SK-N-MC (cell line): Measurements from ENCODE around the gene KRT38.

Experiments used
- DNase-seq: peaks from one replicate; pipeline ENCODE4 v3.0.0-alpha.2; 2011; ENCODE audit warnings: low read depth, low spot score
- H3K27ac ChIP-seq: fragments of 200-600 bp; sonication (generic); 2 replicates; pipeline ENCODE4 v1.5.1; 2016; ENCODE audit warnings: mixed run types
- H3K36me3 ChIP-seq: fragments of 200-600 bp; sonication (generic); 2 replicates; pipeline ENCODE4 v1.6.1; 2017; ENCODE audit warnings: antibody characterized with exemption, low read length, mixed read lengths; ENCODE audit not compliant: insufficient read depth
- H3K4me3 ChIP-seq: fragments of 200-600 bp; sonication (generic); 2 replicates; pipeline ENCODE4 v1.5.1; 2016
- H3K9ac ChIP-seq: fragments of 200-600 bp; sonication (generic); 2 replicates; pipeline ENCODE4 v1.8.0; 2017; ENCODE audit warnings: mixed run types, mixed read lengths; ENCODE audit not compliant: insufficient read length
- H3K9me3 ChIP-seq: fragments of 200-600 bp; sonication (generic); 2 replicates; pipeline ENCODE4 v1.6.1; 2017; ENCODE audit warnings: low read depth, mild to moderate bottlenecking, antibody characterized with exemption, low read length, moderate library complexity, mixed read lengths
- EZH2 ChIP-seq: fragments of 200-600 bp; sonication (generic); IDR thresholded peaks from one replicate; pipeline ENCODE4 v1.6.1; 2017; ENCODE audit warnings: antibody characterized with exemption
- FOXP2 ChIP-seq: optimal IDR thresholded peaks from 2 replicates; pipeline ENCODE3; 2011; ENCODE audit warnings: mild to moderate bottlenecking, moderate library complexity; ENCODE audit not compliant: insufficient read depth; ENCODE audit errors: extremely low read length, control extremely low read depth
- POLR2AphosphoS5 ChIP-seq: IDR thresholded peaks from 2 replicates; pipeline ENCODE4 v1.6.1; 2012; ENCODE audit warnings: mild to moderate bottlenecking, low read depth, low read length, borderline replicate concordance

The KRT38 gene

DNA sequence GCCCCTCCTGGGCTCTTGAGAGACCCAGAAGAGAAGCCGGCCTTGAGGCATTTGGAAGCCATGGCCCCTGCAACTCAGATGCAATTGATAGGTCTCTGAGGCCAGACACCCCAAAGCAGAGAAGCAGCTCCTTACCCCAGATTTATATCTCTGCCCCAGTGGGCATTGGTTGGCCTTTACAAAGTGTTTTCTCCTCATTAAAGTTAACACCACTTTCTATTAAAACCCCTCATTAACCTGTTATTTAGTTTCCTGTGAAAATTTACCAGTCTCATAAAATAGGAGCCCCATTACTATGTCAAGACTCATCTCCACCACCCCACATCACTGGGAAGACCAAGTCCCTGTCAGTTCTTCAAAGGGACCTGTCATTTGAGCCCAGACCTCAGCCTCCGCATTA lies 40.3 kb upstream of the KRT38 start, which contains the start of gene KRT35:
KRT35 (minus strand) TSS at position 116 of the 400 bp plus-strand sequence; CDS start at position 62, 54 bp downstream.
- TF ChIP-seq EZH2: no peak
- no peak for TF ChIP-seq FOXP2
- TF ChIP-seq POLR2AphosphoS5: no peak
- no peak for DNase-seq

GRCh38 chr17:41480581-41480980 lies 39.8 kb upstream of the KRT38 start:
- no peaks in the 10 kb centered on the region for H3K36me3 ChIP-seq
- H3K9ac ChIP-seq: no peak overlapping the region
- no peak overlapping the region for H3K27ac ChIP-seq
- H3K4me3 ChIP-seq: no peak overlapping the region
- no peak for DNase-seq
- H3K9me3 ChIP-seq: no peaks in the 10 kb centered on the region
- TF ChIP-seq EZH2 (no peak), POLR2AphosphoS5 (no peak), FOXP2 (no peak)

More for the DNA sequence above, 40.3 kb upstream of the KRT38 start, which contains the start of gene KRT35:
- Histone ChIP-seq H3K36me3 (no peaks in the 10 kb centered on the region), H3K9ac (no peak within 1 kb of the TSS), H3K27ac (no peak within 1 kb of the TSS), H3K9me3 (no peaks in the 10 kb centered on the region), H3K4me3 (no peak within 1 kb of the TSS)

DNA sequence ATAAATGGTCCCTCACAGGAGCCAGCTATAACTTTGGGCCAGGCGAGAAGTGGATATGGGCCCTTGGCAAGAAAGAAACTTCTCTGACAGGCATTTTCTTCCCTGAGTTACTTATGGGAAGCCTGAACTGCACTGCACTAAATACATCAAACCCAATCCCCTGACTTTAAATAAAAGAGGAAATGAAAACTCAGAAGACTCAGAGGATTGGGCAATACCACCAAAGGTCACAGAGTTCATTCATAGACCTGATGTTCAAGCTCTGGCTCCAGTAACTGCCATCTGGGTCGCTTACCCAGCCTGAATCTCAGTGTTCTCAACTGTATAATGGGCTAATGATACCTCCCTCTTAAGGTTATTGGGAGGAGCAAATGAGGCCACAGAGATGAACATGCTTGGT lies 39.4 kb upstream of the KRT38 start:
- Histone ChIP-seq H3K9me3 (no peaks in the 10 kb centered on the region), H3K9ac (no peak overlapping the region), H3K36me3 (no peaks in the 10 kb centered on the region), H3K4me3 (no peak overlapping the region), H3K27ac (no peak overlapping the region)
- TF ChIP-seq EZH2: no peak
- no peak for TF ChIP-seq POLR2AphosphoS5
- no peak for TF ChIP-seq FOXP2
- DNase-seq: no peak

- H3K36me3 ChIP-seq: no peaks in the 10 kb centered on the region
- no peak for DNase-seq
- no peak overlapping the region for H3K4me3 ChIP-seq
- H3K9me3 ChIP-seq: no peaks in the 10 kb centered on the region
- H3K27ac ChIP-seq: no peak overlapping the region
- H3K9ac ChIP-seq: no peak overlapping the region
- no peak for TF ChIP-seq EZH2
- TF ChIP-seq FOXP2: no peak
- no peak for TF ChIP-seq POLR2AphosphoS5
These were observed 37.5 kb upstream of the KRT38 start for GRCh38 chr17:41478237-41478636.

DNA sequence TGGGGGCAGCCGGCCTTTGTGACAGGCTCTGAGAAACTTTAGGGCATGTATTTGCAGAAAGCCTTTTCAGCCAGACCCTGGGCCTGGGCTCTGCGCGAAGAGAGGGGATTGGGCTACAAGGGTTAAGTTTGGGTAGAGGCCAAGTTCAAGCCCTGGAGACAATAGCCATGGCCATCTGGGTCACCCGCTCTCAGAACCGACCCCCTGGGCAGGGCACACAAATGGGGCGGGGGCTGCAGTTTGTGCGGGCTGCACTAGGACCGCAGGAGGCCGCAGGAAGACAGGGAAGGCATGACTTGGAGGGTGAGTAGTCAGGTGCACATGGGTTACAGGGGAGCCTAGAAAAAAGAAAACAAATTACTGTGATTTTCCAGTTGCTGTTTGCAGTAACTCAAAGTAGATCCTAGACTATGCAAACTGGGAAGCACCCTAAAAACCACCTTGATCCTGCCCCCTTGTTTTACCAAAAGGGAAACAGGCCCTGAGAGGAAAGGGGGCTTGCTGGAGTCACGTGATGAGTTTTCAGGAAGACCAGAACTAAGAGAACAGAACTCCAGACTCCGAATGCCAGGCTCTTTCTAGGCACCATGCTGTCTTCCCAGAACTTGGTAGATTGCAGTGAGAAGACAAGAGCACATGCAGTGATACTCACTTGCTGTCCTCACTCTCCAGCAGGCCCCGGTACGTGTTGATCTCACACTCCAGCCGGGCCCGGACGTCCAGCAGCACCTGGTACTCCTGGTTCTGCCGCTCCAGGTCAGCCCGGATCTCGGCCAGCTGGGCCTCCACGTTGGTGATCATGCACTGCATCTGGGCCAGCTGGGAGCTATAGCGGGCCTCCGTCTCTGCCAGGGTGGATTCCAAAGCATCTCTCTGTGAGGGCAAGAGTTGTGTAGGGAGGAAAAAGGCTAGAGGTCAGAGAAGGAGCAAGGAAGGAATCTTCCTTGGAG lies 36.4 kb upstream of the KRT38 start:
- TF ChIP-seq POLR2AphosphoS5 (no peak), EZH2 (no peak), FOXP2 (no peak)
- Histone ChIP-seq H3K4me3 (no peak overlapping the region), H3K27ac (no peak overlapping the region), H3K9me3 (no peaks in the 10 kb centered on the region), H3K9ac (no peak overlapping the region), H3K36me3 (no peaks in the 10 kb centered on the region)
- DNase-seq: no peak

DNA sequence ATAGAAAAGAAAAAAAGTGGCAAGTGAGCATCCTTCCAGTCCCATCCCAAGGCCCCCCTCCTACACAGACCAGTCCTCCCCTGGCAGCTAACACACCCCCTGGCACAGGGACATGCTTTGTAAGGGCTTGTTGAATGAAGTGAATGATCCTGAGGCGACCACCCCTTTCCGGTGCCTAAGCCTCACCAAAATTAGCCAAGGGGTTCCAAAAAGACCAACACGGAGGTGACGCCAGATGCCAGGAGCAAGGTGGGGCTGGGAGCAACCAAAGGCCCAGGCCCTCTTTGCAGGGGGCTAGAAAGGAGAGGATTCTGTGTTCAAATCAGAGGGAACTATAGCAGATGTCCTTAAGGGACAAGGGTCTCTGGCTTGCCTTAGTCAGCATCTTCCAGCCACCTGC lies 34.6 kb upstream of the KRT38 start:
- Histone ChIP-seq H3K9ac (no peak overlapping the region), H3K9me3 (no peaks in the 10 kb centered on the region), H3K27ac (no peak overlapping the region), H3K4me3 (no peak overlapping the region), H3K36me3 (no peaks in the 10 kb centered on the region)
- TF ChIP-seq POLR2AphosphoS5: no peak
- TF ChIP-seq FOXP2: no peak
- TF ChIP-seq EZH2: no peak
- no peak for DNase-seq

- Histone ChIP-seq H3K36me3 (no peaks in the 10 kb centered on the region), H3K9me3 (no peaks in the 10 kb centered on the region), H3K9ac (no peak overlapping the region), H3K27ac (no peak overlapping the region), H3K4me3 (no peak overlapping the region)
- DNase-seq: no peak
- TF ChIP-seq EZH2: no peak
- no peak for TF ChIP-seq FOXP2
- TF ChIP-seq POLR2AphosphoS5: no peak
These were observed 34.1 kb upstream of the KRT38 start for GRCh38 chr17:41474863-41475262.

DNA sequence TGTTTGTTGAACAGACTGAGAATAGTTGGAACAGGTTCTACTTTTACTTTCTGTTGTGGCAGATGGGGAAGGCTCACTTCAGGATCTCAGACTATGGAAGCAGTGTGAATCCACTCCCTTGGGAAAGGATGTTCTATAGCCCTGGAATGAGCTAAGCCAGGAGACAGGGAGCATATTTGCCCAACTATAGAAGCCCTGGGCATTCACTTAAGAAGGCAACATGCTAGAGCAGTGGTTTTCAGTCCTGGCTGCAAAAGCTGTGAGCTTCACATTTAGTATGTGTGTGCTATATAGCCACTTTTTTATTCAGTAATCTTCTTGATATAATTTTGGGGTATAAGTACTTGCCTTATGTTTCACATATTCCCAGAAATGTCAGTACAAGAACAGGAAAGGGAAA lies 27.6 kb upstream of the KRT38 start:
- no peak for TF ChIP-seq FOXP2
- TF ChIP-seq EZH2: no peak
- TF ChIP-seq POLR2AphosphoS5: no peak
- 0 out of 2 replicates have a peak, but pooled peaks cover 5% of the 10 kb centered on the region for H3K9me3 ChIP-seq
- no peak overlapping the region for H3K27ac ChIP-seq
- H3K4me3 ChIP-seq: no peak overlapping the region
- H3K36me3 ChIP-seq: no peaks in the 10 kb centered on the region
- no peak overlapping the region for H3K9ac ChIP-seq
- no peak for DNase-seq
